Rectal smooth muscle tissue (tissue), 1 donor: ENCODE results near the gene TMC7.

ENCODE experiments used
- H3K27ac ChIP-seq: one replicate; pipeline ENCODE4 v1.7.0; 2013; ENCODE audit warnings: low read depth, low read length, inconsistent platforms
- H3K27me3 ChIP-seq: one replicate; pipeline ENCODE4 v1.7.0; 2013; ENCODE audit warnings: low read length; ENCODE audit not compliant: control insufficient read depth, insufficient read depth
- H3K36me3 ChIP-seq: one replicate; pipeline ENCODE4 v1.7.0; 2013; ENCODE audit warnings: low read length; ENCODE audit not compliant: control insufficient read depth, insufficient read depth
- H3K4me1 ChIP-seq: one replicate; pipeline ENCODE4 v1.7.0; 2013; ENCODE audit warnings: low read length; ENCODE audit not compliant: control insufficient read depth, insufficient read depth
- H3K4me3 ChIP-seq: one replicate; pipeline ENCODE4 v1.7.0; 2013; ENCODE audit warnings: low read length
- H3K9ac ChIP-seq: one replicate; pipeline ENCODE4 v1.7.0; 2013; ENCODE audit warnings: low read length

TMC7 gene

DNA sequence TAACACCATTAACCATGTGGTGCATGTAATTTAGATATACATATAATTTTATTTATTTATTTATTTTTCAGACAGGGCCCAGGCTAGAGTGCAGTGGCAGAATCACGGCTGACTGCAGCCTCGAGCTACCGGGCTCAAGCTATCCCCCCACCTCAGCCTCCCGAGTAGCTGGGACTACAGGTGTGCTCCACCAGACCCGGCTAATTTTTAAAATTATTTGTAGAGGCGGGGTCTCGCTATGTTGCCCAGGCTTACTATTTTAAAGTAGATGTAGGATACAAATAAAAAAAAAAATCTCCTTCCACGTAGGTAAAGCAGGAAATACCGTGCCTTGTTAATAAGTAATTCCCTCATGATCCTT is 83.2 kb downstream of the TMC7 start:
- H3K9ac ChIP-seq: no peak overlapping the region
- H3K27ac ChIP-seq: peak overlapping the region; percentile 100
- H3K4me3 ChIP-seq: peak overlapping the region; percentile 32

GRCh38 chr16:19067349-19068236 is 83.9 kb downstream of the TMC7 start, which contains the start of gene COQ7:
TSS of gene COQ7 (plus strand) at chr16:19067614. CDS start at chr16:19067665, 51 bp downstream.
- Histone ChIP-seq H3K4me3 (peak within 1 kb of the TSS; percentile 98), H3K36me3 (no peaks in the 10 kb centered on the region), H3K27me3 (no peaks in the 10 kb centered on the region), H3K27ac (peak within 1 kb of the TSS; percentile 100), H3K9ac (peak within 1 kb of the TSS; percentile 95), H3K4me1 (no peaks in the 10 kb centered on the region)

More for the DNA sequence above, 83.2 kb downstream of the TMC7 start:
- no peaks in the 10 kb centered on the region for H3K27me3 ChIP-seq
- H3K4me1 ChIP-seq: no peaks in the 10 kb centered on the region
- H3K36me3 ChIP-seq: no peaks in the 10 kb centered on the region

GRCh38 chr16:19068237-19068815 is 84.6 kb downstream of the TMC7 start:
- H3K9ac ChIP-seq: peak overlapping the region; percentile 95
- H3K27me3 ChIP-seq: no peaks in the 10 kb centered on the region
- peaks cover 2% of the 10 kb centered on the region for H3K36me3 ChIP-seq
- H3K27ac ChIP-seq: peak overlapping the region; percentile 100
- H3K4me1 ChIP-seq: no peaks in the 10 kb centered on the region
- H3K4me3 ChIP-seq: peak overlapping the region; percentile 98

DNA sequence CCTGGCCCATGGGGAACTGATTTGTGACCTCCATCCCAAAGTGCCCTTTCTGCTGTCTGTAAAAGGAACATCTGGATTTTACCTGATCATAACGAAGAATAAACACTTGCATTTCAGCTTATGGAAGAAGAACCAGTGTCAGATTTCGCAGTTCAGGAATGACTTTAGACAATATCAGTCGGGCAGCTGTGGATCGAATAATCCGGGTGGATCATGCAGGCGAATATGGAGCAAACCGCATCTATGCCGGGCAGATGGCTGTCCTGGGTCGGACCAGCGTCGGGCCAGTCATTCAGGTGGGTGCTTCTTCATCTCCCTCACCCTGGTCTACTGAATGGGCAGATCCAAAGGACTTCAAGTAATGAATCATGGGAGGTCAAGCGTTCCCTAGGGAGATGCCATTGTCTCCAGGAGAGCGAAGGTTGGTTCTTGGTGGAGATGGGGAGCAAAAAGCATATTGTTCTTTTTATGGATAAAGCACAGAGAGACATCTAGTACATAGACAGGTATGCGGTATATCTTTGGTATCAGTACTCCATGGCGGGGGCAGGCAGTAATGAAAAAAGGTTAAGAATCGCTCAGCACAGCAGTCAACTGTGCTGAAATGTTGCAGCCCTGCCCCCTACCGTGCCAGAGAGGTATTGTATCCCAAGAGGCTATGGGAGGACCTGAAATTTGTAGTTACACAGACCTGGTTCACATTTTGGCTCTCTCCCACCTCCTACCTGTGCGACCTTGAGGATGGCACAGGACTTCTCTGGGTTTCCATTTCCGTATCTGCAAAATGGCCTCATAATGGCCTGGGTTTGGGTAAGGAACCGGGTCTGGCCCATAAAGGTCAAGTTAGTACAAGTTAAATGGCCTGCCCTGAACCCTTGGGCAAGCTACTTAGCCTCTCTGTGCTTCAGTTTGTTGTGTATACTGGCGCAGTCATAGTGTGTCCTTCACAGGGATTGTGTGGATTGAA is 88.4 kb downstream of the TMC7 start:
- Histone ChIP-seq H3K36me3 (peaks cover 9% of the 10 kb centered on the region), H3K4me1 (no peaks in the 10 kb centered on the region), H3K9ac (no peak overlapping the region), H3K27me3 (no peaks in the 10 kb centered on the region), H3K27ac (no peak overlapping the region), H3K4me3 (no peak overlapping the region)

DNA sequence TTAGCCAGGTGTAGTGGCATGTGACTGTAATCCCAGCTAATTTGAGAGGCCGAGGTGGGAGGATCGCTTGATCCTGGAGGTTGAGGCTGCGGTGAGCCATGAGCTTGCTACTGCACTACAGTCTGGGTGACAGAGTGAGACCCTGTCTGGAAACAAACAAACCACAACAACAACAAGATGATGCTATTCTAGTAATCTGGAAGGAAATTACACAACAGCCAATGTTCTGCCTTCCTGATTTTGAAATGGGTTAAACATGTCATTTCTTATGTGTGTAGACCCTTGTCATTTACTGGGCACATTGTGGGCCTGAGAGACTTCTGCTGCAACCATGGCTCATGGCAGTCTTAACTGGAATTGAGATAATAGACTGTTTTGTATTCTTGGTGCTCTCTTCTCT is 89.6 kb downstream of the TMC7 start:
- no peak overlapping the region for H3K27ac ChIP-seq

GRCh38 chr16:19073863-19074262 is 90.1 kb downstream of the TMC7 start:
- Histone ChIP-seq H3K4me3 (no peak overlapping the region), H3K27ac (no peak overlapping the region), H3K4me1 (no peaks in the 10 kb centered on the region), H3K9ac (no peak overlapping the region), H3K27me3 (no peaks in the 10 kb centered on the region), H3K36me3 (peaks cover 13% of the 10 kb centered on the region)

More for the DNA sequence above, 89.6 kb downstream of the TMC7 start:
- H3K9ac ChIP-seq: no peak overlapping the region
- H3K4me3 ChIP-seq: no peak overlapping the region
- H3K27me3 ChIP-seq: no peaks in the 10 kb centered on the region
- peaks cover 13% of the 10 kb centered on the region for H3K36me3 ChIP-seq
- H3K4me1 ChIP-seq: no peaks in the 10 kb centered on the region

DNA sequence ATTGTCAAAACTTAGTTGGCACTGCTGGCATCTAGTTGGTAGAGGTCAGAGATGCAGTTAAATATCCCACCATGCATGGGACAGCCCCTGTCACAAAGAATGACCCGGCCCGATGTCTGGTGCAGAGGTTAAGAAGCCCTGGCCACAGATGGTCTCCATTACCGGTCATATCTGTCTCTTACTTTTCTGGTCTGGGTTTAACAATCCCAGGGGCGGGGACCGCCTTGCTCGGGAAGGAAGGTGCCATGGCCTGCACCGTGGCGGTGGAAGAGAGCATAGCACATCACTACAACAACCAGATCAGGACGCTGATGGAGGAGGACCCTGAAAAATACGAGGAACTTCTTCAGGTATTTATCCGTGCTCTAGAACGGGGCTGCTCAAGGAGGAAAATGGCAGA is 91.8 kb downstream of the TMC7 start:
- Histone ChIP-seq H3K27me3 (no peaks in the 10 kb centered on the region), H3K36me3 (peaks cover 13% of the 10 kb centered on the region), H3K4me1 (no peaks in the 10 kb centered on the region), H3K4me3 (no peak overlapping the region), H3K27ac (no peak overlapping the region), H3K9ac (no peak overlapping the region)

- peaks cover 13% of the 10 kb centered on the region for H3K36me3 ChIP-seq
Observed at GRCh38 chr16:19077879-19078278, 94.1 kb downstream of the TMC7 start.

GRCh38 chr16:19083670-19084069 is 99.9 kb downstream of the TMC7 start:
- H3K27me3 ChIP-seq: no peaks in the 10 kb centered on the region
- H3K4me3 ChIP-seq: no peak overlapping the region
- no peak overlapping the region for H3K27ac ChIP-seq

More at GRCh38 chr16:19077879-19078278, 94.1 kb downstream of the TMC7 start:
- Histone ChIP-seq H3K27me3 (no peaks in the 10 kb centered on the region), H3K4me3 (no peak overlapping the region), H3K4me1 (no peaks in the 10 kb centered on the region), H3K9ac (no peak overlapping the region), H3K27ac (no peak overlapping the region)

GRCh38 chr16:19084139-19084538 is 100.4 kb downstream of the TMC7 start:
- no peak overlapping the region for H3K4me3 ChIP-seq
- no peak overlapping the region for H3K27ac ChIP-seq
- H3K9ac ChIP-seq: no peak overlapping the region
- peaks cover 2% of the 10 kb centered on the region for H3K4me1 ChIP-seq
- H3K36me3 ChIP-seq: no peaks in the 10 kb centered on the region
- no peaks in the 10 kb centered on the region for H3K27me3 ChIP-seq

More at GRCh38 chr16:19083670-19084069, 99.9 kb downstream of the TMC7 start:
- no peak overlapping the region for H3K9ac ChIP-seq
- H3K4me1 ChIP-seq: peaks cover 2% of the 10 kb centered on the region
- no peaks in the 10 kb centered on the region for H3K36me3 ChIP-seq

GRCh38 chr16:19084879-19085278 is 101.1 kb downstream of the TMC7 start:
- Histone ChIP-seq H3K27me3 (no peaks in the 10 kb centered on the region), H3K27ac (no peak overlapping the region), H3K36me3 (no peaks in the 10 kb centered on the region), H3K9ac (no peak overlapping the region), H3K4me1 (peaks cover 2% of the 10 kb centered on the region), H3K4me3 (no peak overlapping the region)

DNA sequence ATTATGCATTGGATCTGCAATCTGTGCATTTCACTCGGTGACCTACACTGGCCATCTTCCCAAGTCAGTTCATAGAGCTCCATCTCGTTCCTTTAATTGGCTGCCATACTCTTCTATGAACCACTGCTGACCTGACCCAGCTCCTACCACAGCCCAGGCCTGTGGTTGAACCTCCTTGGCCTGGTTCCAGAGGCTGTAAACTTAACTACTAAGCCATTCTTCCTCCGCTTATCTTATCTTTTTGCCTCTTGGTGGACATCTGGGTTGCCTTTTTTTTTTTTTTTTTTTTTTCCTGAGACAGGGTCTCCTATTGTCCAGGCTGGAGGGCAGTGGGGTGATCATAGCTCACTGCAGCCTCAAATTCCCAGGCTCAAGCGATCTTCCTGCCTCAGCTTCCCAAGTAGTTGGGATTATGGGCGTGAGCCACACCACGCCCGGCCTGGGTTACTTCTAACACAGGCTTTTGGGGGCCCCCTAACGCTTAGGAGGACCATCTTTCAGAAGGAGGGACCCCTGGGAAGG is 102.0 kb downstream of the TMC7 start:
- Histone ChIP-seq H3K4me3 (peak overlapping the region; percentile 67), H3K27ac (no peak overlapping the region), H3K9ac (no peak overlapping the region), H3K36me3 (no peaks in the 10 kb centered on the region), H3K27me3 (no peaks in the 10 kb centered on the region), H3K4me1 (peaks cover 2% of the 10 kb centered on the region)
